AG09309 (cell line): ENCODE measurements around the gene MRPL20.

ENCODE experiments used
- DNase-seq: peaks from one replicate; pipeline ENCODE4 v3.0.0-alpha.2; 2010; ENCODE audit warnings: low read depth
- H3K4me3 ChIP-seq: 2 replicates; pipeline ENCODE4 v1.5.1; 2011; ENCODE audit warnings: mild to moderate bottlenecking, low read depth, low read length, moderate library complexity; ENCODE audit not compliant: control insufficient read depth
- CTCF ChIP-seq: IDR thresholded peaks from 2 replicates; pipeline ENCODE4 v1.5.1; 2011; ENCODE audit warnings: mild to moderate bottlenecking, low read depth, low read length, inconsistent platforms; ENCODE audit not compliant: insufficient read depth, control insufficient read depth; ENCODE audit errors: missing control alignments

Gene MRPL20

GRCh38 chr1:1434824-1435105 is 27.7 kb upstream of the MRPL20 start:
- TF ChIP-seq CTCF = no peak
- DNase-seq = no peak
- H3K4me3 ChIP-seq = no peak overlapping the region

GRCh38 chr1:1434131-1434823 is 27.2 kb upstream of the MRPL20 start:
- no peak for DNase-seq
- H3K4me3 ChIP-seq = no peak overlapping the region
- no peak for TF ChIP-seq CTCF

GRCh38 chr1:1433804-1434130 is 26.7 kb upstream of the MRPL20 start:
- no peak for DNase-seq
- TF ChIP-seq CTCF = no peak
- no peak overlapping the region for H3K4me3 ChIP-seq

GRCh38 chr1:1432951-1433803 is 26.1 kb upstream of the MRPL20 start:
- TF ChIP-seq CTCF = no peak
- H3K4me3 ChIP-seq = no peak overlapping the region
- no peak for DNase-seq

- no peak for TF ChIP-seq CTCF
- no peak for DNase-seq
Measured at GRCh38 chr1:1432274-1432950, 25.3 kb upstream of the MRPL20 start.

GRCh38 chr1:1431845-1432273 is 24.8 kb upstream of the MRPL20 start:
- DNase-seq = no peak
- TF ChIP-seq CTCF = no peak
- no peak overlapping the region for H3K4me3 ChIP-seq

More at GRCh38 chr1:1432274-1432950, 25.3 kb upstream of the MRPL20 start:
- H3K4me3 ChIP-seq = no peak overlapping the region
